ENCODE measurements around the gene LIMK1. TPM values are rescaled to one million over a fixed set of nuclear protein-coding genes. Genes with fewer than 3 reads are reported as not detected.

Gene LIMK1
- total and polyA plus RNA-seq, 2 of the 13 experiments (the other 11 are each of a cell fraction or from before 2014, with no cell fraction given): 8.9 to 18.8 TPM

DNA sequence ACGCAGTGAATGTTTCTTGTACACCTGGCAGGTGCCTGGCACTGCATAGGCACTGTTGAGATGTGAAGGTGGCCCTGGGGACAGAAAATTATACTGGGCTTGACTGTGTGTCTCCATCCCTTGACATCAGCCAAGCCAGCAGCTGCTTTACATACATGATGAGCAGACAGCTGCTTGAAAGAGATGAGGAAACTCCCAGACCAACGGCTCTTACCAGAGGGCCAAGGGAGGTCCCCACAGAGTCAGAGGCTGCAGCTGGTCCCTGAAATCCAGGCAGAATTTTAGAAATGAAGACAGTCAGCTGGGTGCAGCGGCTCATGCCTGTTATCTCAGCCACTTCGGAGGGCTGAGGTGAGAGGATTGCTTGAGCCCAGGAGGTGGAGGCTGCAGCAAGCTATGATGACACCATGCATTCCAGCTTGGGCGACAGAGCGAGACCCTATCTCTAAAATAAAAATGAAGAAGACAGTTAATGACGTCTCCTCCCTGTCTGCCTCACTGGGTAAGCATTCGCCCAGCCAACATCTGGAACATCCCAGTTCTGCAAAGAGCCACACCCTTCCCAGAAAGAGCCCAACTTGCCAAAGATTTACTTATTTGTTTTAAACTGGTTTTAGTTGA is 17.6 kb downstream of the LIMK1 start (continued):
- TF ChIP-seq ZNF773 (CRISPR knock-in tag; IDR thresholded peaks at IDR 0.05; ENCODE audit: borderline replicate concordance) (no peak), NPAS2 (CRISPR knock-in tag; IDR thresholded peaks at IDR 0.05; ENCODE audit: borderline replicate concordance) (no peak)
- TF ChIP-seq, protein P1, sequence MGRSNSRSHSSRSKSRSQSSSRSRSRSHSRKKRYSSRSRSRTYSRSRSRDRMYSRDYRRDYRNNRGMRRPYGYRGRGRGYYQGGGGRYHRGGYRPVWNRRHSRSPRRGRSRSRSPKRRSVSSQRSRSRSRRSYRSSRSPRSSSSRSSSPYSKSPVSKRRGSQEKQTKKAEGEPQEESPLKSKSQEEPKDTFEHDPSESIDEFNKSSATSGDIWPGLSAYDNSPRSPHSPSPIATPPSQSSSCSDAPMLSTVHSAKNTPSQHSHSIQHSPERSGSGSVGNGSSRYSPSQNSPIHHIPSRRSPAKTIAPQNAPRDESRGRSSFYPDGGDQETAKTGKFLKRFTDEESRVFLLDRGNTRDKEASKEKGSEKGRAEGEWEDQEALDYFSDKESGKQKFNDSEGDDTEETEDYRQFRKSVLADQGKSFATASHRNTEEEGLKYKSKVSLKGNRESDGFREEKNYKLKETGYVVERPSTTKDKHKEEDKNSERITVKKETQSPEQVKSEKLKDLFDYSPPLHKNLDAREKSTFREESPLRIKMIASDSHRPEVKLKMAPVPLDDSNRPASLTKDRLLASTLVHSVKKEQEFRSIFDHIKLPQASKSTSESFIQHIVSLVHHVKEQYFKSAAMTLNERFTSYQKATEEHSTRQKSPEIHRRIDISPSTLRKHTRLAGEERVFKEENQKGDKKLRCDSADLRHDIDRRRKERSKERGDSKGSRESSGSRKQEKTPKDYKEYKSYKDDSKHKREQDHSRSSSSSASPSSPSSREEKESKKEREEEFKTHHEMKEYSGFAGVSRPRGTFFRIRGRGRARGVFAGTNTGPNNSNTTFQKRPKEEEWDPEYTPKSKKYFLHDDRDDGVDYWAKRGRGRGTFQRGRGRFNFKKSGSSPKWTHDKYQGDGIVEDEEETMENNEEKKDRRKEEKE (IDR thresholded peaks at IDR 0.05): no peak

DNA sequence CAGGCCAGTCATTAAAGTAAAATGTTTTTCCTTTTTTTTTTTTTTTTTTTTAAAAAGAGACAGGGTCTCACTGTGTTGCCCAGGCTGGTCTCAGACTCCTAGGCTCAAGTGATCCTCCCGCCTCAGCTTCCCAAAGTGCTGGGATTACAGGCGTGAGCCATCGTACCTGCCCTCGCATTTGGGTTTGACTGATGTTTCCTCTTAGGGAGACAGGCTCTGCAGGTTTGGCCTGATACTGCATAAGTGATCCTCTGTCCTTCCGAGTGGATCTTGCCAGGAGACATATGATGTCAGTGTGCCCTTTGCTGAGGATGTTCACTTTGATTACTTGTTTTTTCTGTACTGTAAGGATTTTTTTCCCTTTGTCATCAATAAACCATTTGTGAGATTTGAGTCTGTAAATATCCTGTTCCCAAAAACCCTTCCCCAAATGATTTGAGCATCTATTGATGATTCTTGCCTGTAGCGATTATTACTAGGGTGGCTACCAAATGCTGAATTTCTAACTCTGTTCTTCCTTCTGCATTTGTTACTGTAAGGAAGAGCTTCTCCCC is 19.7 kb downstream of the LIMK1 start:
- H3K79me2 ChIP-seq (ENCODE audit: insufficient read depth, low read length): no peaks in the 10 kb centered on the region
- no peak for TF ChIP-seq HNF4A (CRISPR knock-in tag; IDR thresholded peaks at IDR 0.05)
- no peak for TF ChIP-seq SP1 (IDR thresholded peaks at IDR 0.05)
- TF ChIP-seq SP1 (CRISPR knock-in tag; IDR thresholded peaks at IDR 0.05): no peak
- TF ChIP-seq TGIF2 (CRISPR knock-in tag; IDR thresholded peaks at IDR 0.05): no peak
- TF ChIP-seq SATB2 (CRISPR knock-in tag; IDR thresholded peaks at IDR 0.05): no peak
- peak; percentile 72 for TF ChIP-seq MAFF (IDR thresholded peaks at IDR 0.05; ENCODE audit: low read depth, low read length)
- TF ChIP-seq ZBTB33 (CRISPR knock-in tag; IDR thresholded peaks at IDR 0.05): no peak
- TF ChIP-seq DDIT3 (CRISPR knock-in tag; IDR thresholded peaks at IDR 0.05): no peak
- TF ChIP-seq ZNF251 (CRISPR knock-in tag; IDR thresholded peaks at IDR 0.05): no peak
- TF ChIP-seq MAFK (conservative IDR thresholded peaks at IDR 0.05 in 1 of 2, IDR thresholded peaks at IDR 0.05 in 1 of 2; ENCODE audit: low read length in 2 of 2): peak; percentile 51 to 66; a peak in 3 of 4 replicates
- TF ChIP-seq HHEX (CRISPR knock-in tag; IDR thresholded peaks at IDR 0.05): no peak
- CTCF ChIA-PET (ENCODE audit: low intra/inter-chr PET ratio, low total read pairs): no interaction called here
- ATAC-seq (no peak), DNase-seq (ENCODE audit: low spot score) (no peak), FAIRE-seq (no peak)
- no peaks in the 10 kb centered on the region for H4K20me1 ChIP-seq (ENCODE audit: insufficient read depth, low read length)
- no peak overlapping the region for H3K4me2 ChIP-seq (ENCODE audit: low read depth, low read length)
- no peak overlapping the region for H3K27ac ChIP-seq (ENCODE audit: extremely low read length, insufficient read depth, low read length)
- intact Hi-C loops (cut with micrococcal nuclease; ENCODE audit: unreplicated experiment): no loop called here
- no peak overlapping the region for H3K9ac ChIP-seq (ENCODE audit: insufficient read depth, low read depth, low read length)
- no peaks in the 10 kb centered on the region for H3K4me1 ChIP-seq (ENCODE audit: insufficient read depth, low read length)
- peaks cover 2 to 18% of the 10 kb centered on the region in 2 experiments; a peak in 1 of 5 replicates for H3K36me3 ChIP-seq (replicated peaks in 1 of 2; ENCODE audit: control insufficient read depth in 1 of 2, insufficient read depth in 2 of 2, low read length in 2 of 2)
- in situ Hi-C loops (cut with HindIII; ENCODE audit: extremely low pct_ligation_motif_present, low pct_unique_long_range_greater_than_20kb): no loop called here
- POLR2A ChIA-PET: no interaction called here
- no peaks in the 10 kb centered on the region for H3K9me3 ChIP-seq (ENCODE audit: low read length)
- WGBS (ENCODE audit: low lambda C conversion rate): 95% methylated on average over 6 of the region's 6 CpGs
- BruUV-seq (replicated peaks): no TSS peak
- no peak overlapping the region for H3K4me3 ChIP-seq (replicated peaks in 1 of 3; ENCODE audit: insufficient read depth in 1 of 3, low read depth in 2 of 3, low read length in 3 of 3)
- no peak overlapping the region for H2AFZ ChIP-seq (ENCODE audit: low read length)
- no peaks in the 10 kb centered on the region for H3K27me3 ChIP-seq (ENCODE audit: control insufficient read depth in 1 of 2, insufficient read depth in 2 of 2, low read length in 2 of 2)

All from HepG2 (cell line).